HS-5 (cell line): ENCODE measurements around the gene LGALS7.

Experiments used
- DNase-seq: peaks from one replicate; pipeline ENCODE4 v3.0.0-alpha.2; 2012; ENCODE audit warnings: low read depth

The LGALS7 gene

GRCh38 chr19:38737921-38738737 is 35.2 kb downstream of the LGALS7 start:
- DNase-seq = no peak

- DNase-seq = no peak
Observed at GRCh38 chr19:38737281-38737865, 35.9 kb downstream of the LGALS7 start.

GRCh38 chr19:38736413-38737280 is 36.7 kb downstream of the LGALS7 start:
- DNase-seq = no peak

GRCh38 chr19:38736036-38736412 is 37.3 kb downstream of the LGALS7 start:
- no peak for DNase-seq

- no peak for DNase-seq
Observed at GRCh38 chr19:38735257-38735686, 38.0 kb downstream of the LGALS7 start.

GRCh38 chr19:38734426-38735256 is 38.7 kb downstream of the LGALS7 start:
- DNase-seq = no peak

- no peak for DNase-seq
Observed at GRCh38 chr19:38734176-38734425, 39.2 kb downstream of the LGALS7 start.

- DNase-seq = no peak
Observed at GRCh38 chr19:38733493-38734175, 39.7 kb downstream of the LGALS7 start.

GRCh38 chr19:38733241-38733492 is 40.1 kb downstream of the LGALS7 start:
- DNase-seq = no peak

GRCh38 chr19:38731654-38732301 is 41.5 kb downstream of the LGALS7 start:
- DNase-seq = no peak

- no peak for DNase-seq
Observed at GRCh38 chr19:38730731-38731589, 42.4 kb downstream of the LGALS7 start.

- no peak for DNase-seq
Observed at GRCh38 chr19:38730470-38730730, 42.9 kb downstream of the LGALS7 start.

- no peak for DNase-seq
Observed at GRCh38 chr19:38729653-38730469, 43.5 kb downstream of the LGALS7 start.

GRCh38 chr19:38728752-38729541 is 44.4 kb downstream of the LGALS7 start:
- DNase-seq = no peak

- DNase-seq = no peak
Observed at GRCh38 chr19:38727868-38728660, 45.3 kb downstream of the LGALS7 start.

GRCh38 chr19:38727306-38727867 is 45.9 kb downstream of the LGALS7 start:
- no peak for DNase-seq

- no peak for DNase-seq
Observed at GRCh38 chr19:38726761-38727301, 46.5 kb downstream of the LGALS7 start.

- no peak for DNase-seq
Observed at GRCh38 chr19:38726284-38726673, 47.0 kb downstream of the LGALS7 start.
